ENCODE results near the gene GRB10. TPM values are rescaled to one million over a fixed set of nuclear protein-coding genes. Genes with fewer than 3 reads are reported as not detected.

Gene GRB10
- total and polyA plus RNA-seq, 9 donors = 10.0 to 93.3 (median 27.8) TPM

DNA sequence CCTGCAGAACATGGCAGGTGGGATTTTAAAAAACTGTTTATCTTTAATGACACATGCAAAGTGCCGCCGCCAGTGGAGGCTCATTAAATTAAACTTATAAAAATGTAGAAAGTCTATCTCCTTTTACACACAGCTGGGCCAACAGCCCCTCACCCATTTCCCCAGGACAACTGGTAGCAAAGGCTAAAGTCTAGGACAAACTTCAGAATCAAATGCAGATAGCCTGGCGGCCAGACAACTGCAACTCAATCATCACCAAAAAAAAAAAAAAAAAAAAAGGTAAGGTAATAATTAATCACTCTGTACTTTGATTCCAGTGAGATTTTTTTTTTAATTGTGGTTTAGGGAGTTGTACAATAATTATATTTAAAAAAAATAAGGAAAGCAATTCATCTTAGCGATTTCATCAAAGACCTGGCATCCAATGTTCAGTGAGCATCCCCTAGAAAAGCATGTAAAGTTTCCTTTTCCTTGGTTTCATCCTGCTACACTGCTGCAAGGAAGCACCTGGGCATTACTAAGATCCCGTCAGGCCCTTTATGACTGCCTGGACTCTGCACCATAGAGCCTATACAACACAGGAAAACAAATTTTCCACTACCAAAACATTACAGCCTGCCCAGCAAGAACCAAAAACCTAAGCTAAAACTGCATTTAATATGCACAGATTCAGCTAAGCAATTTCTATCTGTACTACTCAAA lies 98.5 kb downstream of the GRB10 start:
- intact Hi-C loops (cut with DNase I) = loop anchor here in 2 of 4 donors (5.0 to 10.0 kb wide), 2 partner anchors 217 to 539 kb away; no protein-coding TSS in a partner anchor
- no peak for DNase-seq
- TF ChIP-seq EP300 (IDR thresholded peaks at IDR 0.05) = no peak
- TF ChIP-seq POLR2A (IDR thresholded peaks at IDR 0.05) = no peak
- TF ChIP-seq, protein P1, sequence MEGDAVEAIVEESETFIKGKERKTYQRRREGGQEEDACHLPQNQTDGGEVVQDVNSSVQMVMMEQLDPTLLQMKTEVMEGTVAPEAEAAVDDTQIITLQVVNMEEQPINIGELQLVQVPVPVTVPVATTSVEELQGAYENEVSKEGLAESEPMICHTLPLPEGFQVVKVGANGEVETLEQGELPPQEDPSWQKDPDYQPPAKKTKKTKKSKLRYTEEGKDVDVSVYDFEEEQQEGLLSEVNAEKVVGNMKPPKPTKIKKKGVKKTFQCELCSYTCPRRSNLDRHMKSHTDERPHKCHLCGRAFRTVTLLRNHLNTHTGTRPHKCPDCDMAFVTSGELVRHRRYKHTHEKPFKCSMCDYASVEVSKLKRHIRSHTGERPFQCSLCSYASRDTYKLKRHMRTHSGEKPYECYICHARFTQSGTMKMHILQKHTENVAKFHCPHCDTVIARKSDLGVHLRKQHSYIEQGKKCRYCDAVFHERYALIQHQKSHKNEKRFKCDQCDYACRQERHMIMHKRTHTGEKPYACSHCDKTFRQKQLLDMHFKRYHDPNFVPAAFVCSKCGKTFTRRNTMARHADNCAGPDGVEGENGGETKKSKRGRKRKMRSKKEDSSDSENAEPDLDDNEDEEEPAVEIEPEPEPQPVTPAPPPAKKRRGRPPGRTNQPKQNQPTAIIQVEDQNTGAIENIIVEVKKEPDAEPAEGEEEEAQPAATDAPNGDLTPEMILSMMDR (IDR thresholded peaks at IDR 0.05) = no peak
- no peak overlapping the region for H3K4me3 ChIP-seq
- peaks cover 3% of the 10 kb centered on the region for H3K4me1 ChIP-seq (ENCODE audit: insufficient read depth)
- H3K27me3 ChIP-seq = no peaks in the 10 kb centered on the region
- H3K9me3 ChIP-seq = no peaks in the 10 kb centered on the region
- H3K27ac ChIP-seq = no peak overlapping the region
- H3K36me3 ChIP-seq = no peaks in the 10 kb centered on the region
- WGBS, 3 donors = 86 to 93% (median 93%) methylated on average over 5 of the region's 5 CpGs

DNA sequence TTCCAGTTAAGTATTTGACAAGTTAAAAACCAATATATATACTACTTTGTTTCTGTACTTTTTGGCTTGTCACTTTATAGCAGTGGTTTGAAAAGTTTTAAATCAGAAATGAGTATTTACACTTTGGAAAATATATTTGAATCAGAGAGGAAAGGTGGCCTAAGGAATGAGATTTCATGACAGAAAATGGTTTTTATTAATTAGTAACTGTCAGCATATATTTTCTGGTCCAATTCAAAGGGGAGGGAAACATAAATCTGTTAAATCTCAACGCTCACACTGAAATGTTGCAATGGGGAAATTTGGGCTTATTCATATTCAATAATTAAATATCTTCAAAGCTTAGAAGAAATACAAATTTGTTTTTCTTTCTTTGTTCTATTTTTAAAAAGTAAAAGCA lies 100.1 kb downstream of the GRB10 start:
- Histone ChIP-seq H3K9me3 (no peaks in the 10 kb centered on the region), H3K27me3 (no peaks in the 10 kb centered on the region), H3K36me3 (no peaks in the 10 kb centered on the region), H3K4me3 (no peak overlapping the region), H3K4me1 (ENCODE audit: insufficient read depth) (peaks cover 3% of the 10 kb centered on the region), H3K27ac (no peak overlapping the region)
- TF ChIP-seq EP300 (IDR thresholded peaks at IDR 0.05) (no peak), POLR2A (IDR thresholded peaks at IDR 0.05) (no peak)
- TF ChIP-seq, protein P1 (IDR thresholded peaks at IDR 0.05) = no peak
- intact Hi-C loops (cut with DNase I) = loop anchor here in 2 of 4 donors (5.0 to 10.0 kb wide), 2 partner anchors 215 to 538 kb away; no protein-coding TSS in a partner anchor
- no peak for DNase-seq
- 93 to 97% (median 96%) methylated on average over 1 of the region's 1 CpG for WGBS, 3 donors

DNA sequence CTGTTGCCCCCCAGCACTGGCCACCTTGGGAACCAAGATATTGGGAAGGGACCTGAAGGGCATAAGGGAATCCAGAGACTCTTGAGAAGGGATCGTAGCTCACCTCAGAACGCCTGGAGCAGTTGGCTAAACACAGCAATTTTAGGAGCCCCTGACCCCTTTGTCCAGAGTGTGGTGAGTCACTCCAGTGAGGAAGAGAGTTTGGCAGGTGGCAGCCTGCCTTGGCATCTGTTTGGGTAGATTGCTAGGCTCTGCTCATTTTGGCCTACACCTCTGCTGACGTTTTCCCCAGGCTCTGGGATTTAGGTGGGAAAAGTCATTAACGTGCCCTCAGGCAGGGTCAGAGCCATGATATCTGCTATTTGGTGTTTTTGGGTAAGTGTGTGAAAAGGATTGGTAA lies 100.6 kb downstream of the GRB10 start:
- TF ChIP-seq POLR2A (IDR thresholded peaks at IDR 0.05) (no peak), EP300 (IDR thresholded peaks at IDR 0.05) (no peak)
- TF ChIP-seq, protein P1 (IDR thresholded peaks at IDR 0.05) = no peak
- intact Hi-C loops (cut with DNase I) = loop anchor here in 2 of 4 donors (5.0 to 10.0 kb wide), 2 partner anchors 215 to 537 kb away; no protein-coding TSS in a partner anchor
- H3K4me3 ChIP-seq = no peak overlapping the region
- H3K4me1 ChIP-seq (ENCODE audit: insufficient read depth) = peaks cover 3% of the 10 kb centered on the region
- 64 to 80% (median 66%) methylated on average over 4 of the region's 4 CpGs for WGBS, 3 donors
- no peaks in the 10 kb centered on the region for H3K27me3 ChIP-seq
- H3K36me3 ChIP-seq = no peaks in the 10 kb centered on the region
- H3K27ac ChIP-seq = no peak overlapping the region
- H3K9me3 ChIP-seq = no peaks in the 10 kb centered on the region
- DNase-seq = no peak

DNA sequence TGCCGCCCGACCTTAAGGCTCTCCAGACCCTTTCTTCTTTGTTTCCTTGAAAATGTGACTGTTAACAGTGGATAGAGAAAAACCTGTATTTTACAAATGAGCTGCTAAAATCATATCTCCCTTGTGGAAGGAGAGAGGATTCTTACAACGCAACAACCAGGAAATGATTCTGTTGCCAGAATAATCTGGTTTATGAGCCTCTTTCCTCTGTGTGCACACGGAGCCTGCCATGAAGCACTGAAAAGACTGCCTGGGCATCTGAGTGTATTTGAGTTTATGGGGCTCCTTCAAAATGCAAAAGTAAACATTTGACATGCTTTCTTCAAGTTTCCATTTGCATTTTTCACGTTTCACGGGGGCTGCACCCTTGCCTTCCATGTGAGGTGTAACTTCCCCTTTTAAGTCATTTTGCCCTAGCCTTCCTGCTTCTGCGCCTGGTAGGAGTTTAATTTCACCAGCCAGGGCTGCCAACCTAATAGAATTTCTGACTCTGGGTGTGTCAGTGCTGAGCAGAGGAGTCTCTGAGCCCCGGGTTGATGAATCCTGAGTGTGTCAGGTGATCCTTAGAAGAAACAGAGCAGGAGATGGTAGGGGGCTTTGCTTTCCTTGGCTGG lies 101.2 kb downstream of the GRB10 start:
- TF ChIP-seq POLR2A (IDR thresholded peaks at IDR 0.05) (no peak), EP300 (IDR thresholded peaks at IDR 0.05) (no peak)
- TF ChIP-seq, protein P1 (IDR thresholded peaks at IDR 0.05) = no peak
- Histone ChIP-seq H3K4me3 (no peak overlapping the region), H3K36me3 (no peaks in the 10 kb centered on the region), H3K9me3 (no peaks in the 10 kb centered on the region), H3K4me1 (ENCODE audit: insufficient read depth) (peaks cover 3% of the 10 kb centered on the region), H3K27me3 (no peaks in the 10 kb centered on the region), H3K27ac (no peak overlapping the region)
- 73 to 83% (median 82%) methylated on average over 8 of the region's 8 CpGs for WGBS, 3 donors
- no peak for DNase-seq
- intact Hi-C loops (cut with DNase I) = loop anchor here in 2 of 4 donors (5.0 to 10.0 kb wide), 2 partner anchors 214 to 537 kb away; no protein-coding TSS in a partner anchor

Measured in ovary (tissue), 9 donors.